ENCODE measurements around the gene IL1RAP. TPM values are rescaled to one million over a fixed set of nuclear protein-coding genes. Genes with fewer than 3 reads are reported as not detected.

IL1RAP gene
- total RNA-seq, 4 donors from 2014 or later = 4.9 to 16.9 (median 10.8) TPM

DNA sequence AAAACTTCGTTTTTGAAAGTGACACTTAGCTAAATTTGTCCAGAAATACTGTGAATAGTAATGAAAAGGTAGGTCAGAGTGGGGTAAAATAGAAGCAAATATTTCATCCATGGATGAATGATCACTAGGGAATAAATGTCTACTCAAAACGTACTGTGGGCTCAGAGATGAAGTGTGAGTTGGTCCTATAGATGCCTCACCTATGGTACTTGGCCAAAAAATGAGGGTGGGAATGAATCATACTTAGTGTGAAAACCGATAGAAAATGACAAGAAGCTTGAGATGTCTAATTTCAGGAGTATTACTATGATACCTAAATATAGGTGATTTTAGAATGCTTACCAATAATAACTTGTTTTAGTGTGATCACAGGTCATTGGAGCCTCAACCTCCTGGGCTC, 192.7 kb downstream of the IL1RAP start:
- intact Hi-C loops (cut with DNase I) = no loop called here
- no peak overlapping the region for H3K27ac ChIP-seq

More for the DNA sequence above, 192.7 kb downstream of the IL1RAP start:
- no peak overlapping the region for H3K4me3 ChIP-seq (replicated peaks in 1 of 3)
- H3K36me3 ChIP-seq = no peaks in the 10 kb centered on the region
- 67 to 70% methylated on average over 3 of the region's 3 CpGs for WGBS, 2 donors
- H3K4me1 ChIP-seq = no peaks in the 10 kb centered on the region
- no peak for DNase-seq
- no peaks in the 10 kb centered on the region for H3K27me3 ChIP-seq
- TF ChIP-seq CTCF (IDR thresholded peaks at IDR 0.05) = no peak
- no peak for TF ChIP-seq POLR2A (IDR thresholded peaks at IDR 0.05)
- no peaks in the 10 kb centered on the region for H3K9me3 ChIP-seq

Other genes starting within 250 kb of the IL1RAP start
- 10 to 100 TPM in 2 of 4 donors, 1 to 10 TPM in 2; 5.1 to 29.2 (median 8.5) TPM for gene CLDN1, start 191.6 kb upstream of the IL1RAP start, total RNA-seq
- gene CLDN16, start 125.9 kb upstream of the IL1RAP start, total RNA-seq = 1 to 10 TPM in 1 of 4 donors, under 1 TPM in 3; 0.27 to 3.3 (median 0.47) TPM
- not detected for gene TMEM207, start 64.2 kb upstream of the IL1RAP start, total RNA-seq

All from thyroid gland (tissue), 4 donors.